PC-9 (cell line): ENCODE data around the gene CARS1. TPM values are rescaled to one million over a fixed set of nuclear protein-coding genes. Genes with fewer than 3 reads are reported as not detected.
A peak's percentile ranks its signal among the peaks of the same experiment; 100 is the strongest.

Source experiments
- BruUV-seq: library from RNA; stranded (reverse); fragments of 400-500 nt; replicated peaks from 2 replicates; lab custom pipeline; 2021; lab: Mats Ljungman, UMichigan
- CTCF ChIA-PET: fragments of 300-600 bp; sonication (Branson Sonifier 250); formaldehyde crosslinking; loops from one replicate; lab custom pipeline; 2022; ENCODE audit warnings: antibody characterized with exemption; lab: Charles Lee
- POLR2A ChIA-PET: fragments of 300-600 bp; sonication (Branson Sonifier 250); formaldehyde crosslinking; loops from one replicate; lab custom pipeline; 2022; ENCODE audit warnings: antibody characterized with exemption; ENCODE audit not compliant: unreplicated experiment; lab: Charles Lee
- DNase-seq, 2 experiments: peaks; one replicate each; pipeline versions ENCODE4 v3.0.0 to v3.0.0-alpha.2; 2015 to 2022; ENCODE audit warnings: mixed read lengths in 1 of 2
- H2AFZ ChIP-seq: fragments of 200-600 bp; sonication (generic); 2 replicates; pipeline ENCODE4 v1.8.1; 2017; ENCODE audit warnings: antibody characterized with exemption
- H3F3A ChIP-seq: fragments of 200-600 bp; sonication (generic); 2 replicates; pipeline ENCODE4 v1.8.1; 2017; ENCODE audit warnings: antibody characterized with exemption, mild to moderate bottlenecking, low read depth; ENCODE audit not compliant: insufficient read depth
- H3K27ac ChIP-seq: fragments of 200-600 bp; sonication (generic); 2 replicates; pipeline ENCODE4 v1.6.1; 2016; ENCODE audit warnings: mixed run types
- H3K27me3 ChIP-seq: fragments of 200-600 bp; sonication (generic); 2 replicates; pipeline ENCODE4 v1.6.1; 2016; ENCODE audit warnings: low read depth, mixed run types; ENCODE audit not compliant: insufficient read depth
- H3K36me3 ChIP-seq: fragments of 200-600 bp; sonication (generic); 2 replicates; pipeline ENCODE4 v1.6.1; 2016; ENCODE audit warnings: low read depth, mixed run types
- H3K4me1 ChIP-seq: fragments of 200-600 bp; sonication (generic); replicated peaks from 2 replicates; pipeline ENCODE4 v1.6.1; 2016; ENCODE audit warnings: mixed run types; ENCODE audit not compliant: insufficient read depth
- H3K4me2 ChIP-seq: fragments of 200-600 bp; sonication (generic); 2 replicates; pipeline ENCODE4 v1.6.1; 2017; ENCODE audit warnings: mixed run types
- H3K4me3 ChIP-seq: fragments of 200-600 bp; sonication (generic); 2 replicates; pipeline ENCODE4 v1.6.1; 2016; ENCODE audit warnings: mixed run types
- H3K79me2 ChIP-seq: fragments of 200-600 bp; sonication (generic); 2 replicates; pipeline ENCODE4 v1.6.1; 2017; ENCODE audit warnings: low read depth, mixed run types
- H3K9me2 ChIP-seq: fragments of 200-600 bp; sonication (generic); 2 replicates; pipeline ENCODE4 v1.8.1; 2017; ENCODE audit warnings: mild to moderate bottlenecking; ENCODE audit not compliant: insufficient read depth
- H3K9me3 ChIP-seq: fragments of 200-600 bp; sonication (generic); 2 replicates; pipeline ENCODE4 v1.8.1; 2016; ENCODE audit warnings: low read depth; ENCODE audit not compliant: insufficient read depth
- H4K20me1 ChIP-seq: fragments of 200-600 bp; sonication (generic); 2 replicates; pipeline ENCODE4 v1.8.1; 2017; ENCODE audit not compliant: insufficient read depth
- CTCF ChIP-seq: fragments of 200-600 bp; sonication (generic); conservative IDR thresholded peaks from 2 replicates; pipeline ENCODE4 v1.6.1; 2017; ENCODE audit warnings: mixed run types, antibody characterized with exemption, mild to moderate bottlenecking, moderate library complexity
- EZH2 ChIP-seq: fragments of 200-600 bp; sonication (generic); IDR thresholded peaks from 2 replicates; pipeline ENCODE4 v1.8.0; 2017; ENCODE audit warnings: antibody characterized with exemption, low read depth
- intact Hi-C: fragments of 100-400 bp; cut with micrococcal nuclease; formaldehyde crosslinking; loops from one replicate; pipeline ENCODE4 v1.10.0; 2022; ENCODE audit not compliant: unreplicated experiment
- total RNA-seq: library from RNA; stranded (reverse); gene quantifications from 2 replicates; pipeline ENCODE4 v1.2.3, GENCODE V29; 2021

CARS1 gene
- total RNA-seq, 1 experiment from 2014 or later = 78.8 TPM

GRCh38 chr11:3051196-3052108, 5.8 kb downstream of the CARS1 start:
- Histone ChIP-seq H3K4me1 (peaks cover 22% of the 10 kb centered on the region), H3K9me3 (no peaks in the 10 kb centered on the region), H3K27me3 (no peaks in the 10 kb centered on the region), H3K36me3 (0 out of 2 replicates have a peak, but pooled peaks cover 4% of the 10 kb centered on the region), H3K4me3 (no peak overlapping the region), H3K9me2 (no peaks in the 10 kb centered on the region), H3K79me2 (peaks cover 79% of the 10 kb centered on the region), H3F3A (no peaks in the 10 kb centered on the region; the same call in 1 of the 2 replicates), H2AFZ (no peak overlapping the region), H3K4me2 (no peak overlapping the region), H4K20me1 (peaks cover 89% of the 10 kb centered on the region), H3K27ac (no peak overlapping the region)
- POLR2A ChIA-PET = no interaction called here
- TF ChIP-seq EZH2 (no peak), CTCF (no peak)
- DNase-seq = no peak
- CTCF ChIA-PET = interaction anchor here (1.0 kb wide), 1 partner anchor 14 kb away, joined by 4 read pairs; no protein-coding TSS in a partner anchor
- no TSS peak for BruUV-seq
- intact Hi-C loops = no loop called here

DNA sequence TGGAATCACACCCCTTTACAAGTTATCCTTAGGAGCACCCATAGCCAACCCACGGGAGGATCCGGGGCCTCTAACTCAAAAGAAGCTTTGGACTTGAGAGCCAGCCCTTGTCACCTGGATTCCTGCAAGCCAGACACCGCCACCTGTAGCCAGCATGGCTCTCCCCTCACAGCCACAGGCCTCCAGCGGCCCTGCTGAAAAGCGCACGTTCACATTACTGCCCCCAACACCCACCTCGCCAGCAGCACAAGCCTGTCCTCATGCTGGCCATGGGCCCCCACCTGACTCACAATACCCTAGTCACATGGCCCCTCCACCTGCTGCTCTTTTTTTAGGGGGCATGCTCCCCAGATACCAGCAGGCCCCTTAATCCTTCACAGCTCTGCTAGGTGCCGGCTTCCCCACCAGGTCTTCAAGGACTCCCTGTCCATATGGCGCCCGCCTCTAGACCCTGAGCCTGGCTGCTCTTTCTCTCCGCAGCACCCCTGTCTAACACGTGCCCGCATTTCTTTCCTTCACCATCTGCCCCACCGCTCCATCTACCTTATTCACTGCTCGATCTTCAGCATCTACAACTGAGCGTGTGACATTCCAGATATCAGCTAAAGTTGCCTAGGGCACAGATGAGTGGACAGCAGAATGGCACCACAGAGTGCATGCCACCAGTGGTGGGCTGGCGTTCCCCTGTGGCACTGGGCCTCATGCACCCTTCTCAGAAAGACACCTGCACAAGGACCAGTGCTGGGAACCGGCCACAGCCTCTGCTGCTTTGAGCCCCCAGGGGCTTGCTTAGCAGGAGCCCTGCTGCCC, 6.6 kb downstream of the CARS1 start:
- peak overlapping the region; percentile 16; the same call in 1 of the 2 replicates for H3K4me2 ChIP-seq
- H3K9me3 ChIP-seq = no peaks in the 10 kb centered on the region
- CTCF ChIA-PET = interaction anchor here (0.9 to 1.0 kb wide), 2 partner anchors 13 to 41 kb away, joined by 3 to 4 read pairs; no protein-coding TSS in a partner anchor
- H2AFZ ChIP-seq = no peak overlapping the region
- POLR2A ChIA-PET = no interaction called here
- 0 out of 2 replicates have a peak, but pooled peaks cover 4% of the 10 kb centered on the region for H3K36me3 ChIP-seq
- peaks cover 72% of the 10 kb centered on the region for H3K79me2 ChIP-seq
- H3K4me1 ChIP-seq = peaks cover 16% of the 10 kb centered on the region
- no peaks in the 10 kb centered on the region; the same call in 1 of the 2 replicates for H3F3A ChIP-seq
- H3K27ac ChIP-seq = no peak overlapping the region
- H3K9me2 ChIP-seq = no peaks in the 10 kb centered on the region
- H3K27me3 ChIP-seq = no peaks in the 10 kb centered on the region
- no TSS peak for BruUV-seq
- no peak for DNase-seq
- TF ChIP-seq CTCF = no peak
- TF ChIP-seq EZH2 = no peak
- no peak overlapping the region for H3K4me3 ChIP-seq
- intact Hi-C loops = no loop called here
- H4K20me1 ChIP-seq = peaks cover 91% of the 10 kb centered on the region
